NK-92 (cell line): ENCODE results near the gene AMPH.

Experiments used
- DNase-seq: peaks from one replicate; lab custom pipeline; 2025; ENCODE audit not compliant: unreplicated experiment; lab: John Stamatoyannopoulos, UW

The AMPH gene

DNA sequence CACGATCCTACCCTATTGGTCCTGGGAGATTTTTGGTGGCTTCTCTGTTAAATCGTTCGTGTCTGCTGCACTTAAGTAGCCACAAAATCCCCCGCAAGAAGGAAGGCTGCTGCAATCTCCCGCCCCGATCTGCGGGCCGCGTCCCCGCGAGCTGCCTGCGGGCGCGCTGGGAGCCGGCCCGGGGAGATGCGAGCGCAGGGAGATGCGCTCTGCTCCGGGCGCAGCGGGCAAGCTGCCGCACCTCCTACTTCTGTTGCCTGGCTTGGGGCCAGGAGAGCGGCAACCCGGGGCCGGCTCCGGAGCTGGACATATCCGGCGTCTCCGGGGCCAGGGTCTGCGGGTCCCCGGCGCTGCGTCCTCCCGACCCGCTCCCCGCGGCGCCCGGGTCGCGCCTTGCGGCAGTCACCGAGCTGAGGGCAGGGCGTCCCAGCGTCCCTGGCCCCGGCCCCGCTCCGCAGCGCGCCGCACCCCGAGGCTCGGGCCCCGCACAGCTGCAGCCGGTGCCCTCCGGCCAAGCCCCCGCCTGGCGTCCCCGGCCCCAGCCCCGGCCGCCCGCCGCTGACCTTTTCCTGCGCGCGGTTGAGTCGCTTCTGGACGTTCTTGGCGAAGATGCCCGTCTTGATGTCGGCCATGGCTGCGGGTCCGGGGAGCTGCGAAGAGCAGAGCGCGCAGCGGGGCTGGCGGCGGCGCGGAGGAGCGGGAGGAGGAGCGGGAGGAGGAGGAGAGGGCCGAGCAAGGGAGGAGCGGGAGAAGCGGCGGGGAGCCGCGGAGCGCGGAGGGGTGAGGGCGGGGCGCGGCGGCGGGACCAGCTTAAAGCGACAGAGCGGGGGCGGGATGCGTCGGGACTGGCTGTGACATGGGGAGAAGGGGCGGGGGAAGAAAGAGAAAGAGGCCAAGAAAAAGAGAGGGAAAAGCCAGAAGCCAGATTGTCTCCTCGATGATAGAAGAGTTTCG, at the start of gene AMPH:
AMPH (minus strand) TSS at position 654 of the 954 bp plus-strand sequence; CDS start at position 632, 22 bp downstream.
- no peak for DNase-seq

DNA sequence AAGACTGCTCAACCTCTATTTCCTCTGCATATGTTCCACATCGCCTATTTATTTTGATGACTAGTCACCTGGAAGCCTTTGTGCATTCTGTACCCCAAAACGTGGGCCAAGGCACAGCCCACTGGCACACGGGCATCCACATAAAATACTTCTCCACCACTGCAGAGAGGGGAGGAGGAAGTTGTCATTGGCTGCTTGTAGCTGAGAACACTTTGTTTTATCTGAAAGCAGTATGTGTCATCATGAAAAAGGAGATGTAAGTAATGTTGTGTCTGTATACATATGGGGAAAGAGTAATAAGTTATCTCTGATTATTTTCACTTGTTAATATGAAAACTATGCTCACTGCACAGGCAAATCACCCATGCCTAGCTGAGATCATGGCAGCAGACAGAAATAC, 48.2 kb upstream of the AMPH start:
- no peak for DNase-seq

DNA sequence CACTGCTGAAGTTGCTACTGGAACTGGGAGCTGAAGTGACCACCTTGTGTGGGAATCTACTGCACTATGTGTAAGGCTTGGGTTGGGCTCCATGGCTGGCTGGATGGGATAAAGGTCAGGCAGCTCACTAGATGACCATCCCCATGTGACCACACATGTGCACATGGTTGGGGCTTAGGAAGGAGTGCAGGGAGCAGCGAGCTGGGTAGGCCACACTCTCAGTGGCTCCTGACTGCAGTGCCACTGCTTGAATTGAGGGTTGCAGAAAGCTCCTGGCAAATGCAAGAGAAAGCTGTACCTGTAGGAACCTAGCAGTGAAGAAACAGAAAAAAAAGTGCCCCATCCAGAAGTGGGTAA, 47.5 kb upstream of the AMPH start:
- DNase-seq = no peak

DNA sequence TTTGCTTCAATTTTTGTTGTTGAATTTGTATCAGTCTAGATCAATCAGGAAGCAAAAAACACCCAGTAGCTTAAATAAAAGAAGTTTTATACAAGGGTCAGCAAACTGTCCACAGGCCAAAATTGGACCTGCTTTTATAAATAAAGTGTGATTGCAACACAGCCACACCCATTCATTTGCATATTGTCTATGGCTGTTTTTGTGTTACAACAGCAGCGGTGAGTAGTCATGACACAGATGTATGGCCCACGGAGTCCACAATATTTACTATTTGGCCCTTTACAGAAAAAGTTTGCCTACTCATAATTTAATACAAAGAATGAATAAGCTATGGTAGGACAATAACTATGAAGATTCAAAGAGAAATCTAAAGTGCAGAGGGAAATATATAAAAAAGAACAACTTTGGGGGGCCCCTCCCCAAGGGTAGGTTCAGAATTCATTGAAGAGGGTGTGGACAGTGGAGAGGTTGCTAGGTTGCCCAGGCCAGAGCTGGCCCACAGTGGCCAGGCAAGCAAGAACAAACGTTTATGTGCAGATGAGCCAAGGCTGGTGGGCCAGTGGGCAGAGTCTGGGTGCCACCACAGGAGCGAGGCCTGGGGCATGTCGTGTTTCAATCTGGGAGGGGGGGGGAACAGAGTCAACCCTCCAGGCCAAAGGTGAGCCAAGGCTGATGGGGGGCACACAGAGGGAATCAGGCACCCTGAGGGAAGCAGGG, 47.0 kb upstream of the AMPH start:
- DNase-seq = no peak

DNA sequence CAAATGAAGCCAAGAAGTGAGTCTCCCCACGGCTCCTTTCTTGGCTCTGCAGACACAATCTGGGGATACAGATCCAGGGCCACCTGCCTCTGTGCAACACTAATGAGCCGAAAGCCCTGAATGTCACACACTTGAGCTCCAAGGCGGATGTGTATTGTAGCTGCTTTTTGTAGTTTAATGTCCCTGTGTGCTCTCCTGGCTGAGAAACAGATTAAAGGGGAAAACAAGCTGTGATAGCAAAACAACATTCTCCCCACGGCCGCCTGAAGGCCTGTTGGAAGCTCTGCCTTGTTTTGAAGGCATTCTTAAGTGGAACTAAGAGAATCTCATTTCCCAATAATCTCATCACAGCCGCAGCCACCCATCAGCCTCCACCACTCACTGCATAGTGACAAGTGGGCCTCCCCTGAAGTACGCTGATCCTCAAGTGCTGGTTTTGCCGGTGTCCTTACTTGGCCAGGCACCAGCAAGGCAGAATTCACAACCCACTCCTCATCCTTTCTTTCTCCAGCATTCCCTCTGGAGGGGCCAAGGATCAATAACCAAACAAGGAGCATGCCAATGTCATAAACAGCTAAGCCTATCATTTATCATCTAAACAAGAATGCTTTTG, 44.4 kb upstream of the AMPH start:
- no peak for DNase-seq

DNA sequence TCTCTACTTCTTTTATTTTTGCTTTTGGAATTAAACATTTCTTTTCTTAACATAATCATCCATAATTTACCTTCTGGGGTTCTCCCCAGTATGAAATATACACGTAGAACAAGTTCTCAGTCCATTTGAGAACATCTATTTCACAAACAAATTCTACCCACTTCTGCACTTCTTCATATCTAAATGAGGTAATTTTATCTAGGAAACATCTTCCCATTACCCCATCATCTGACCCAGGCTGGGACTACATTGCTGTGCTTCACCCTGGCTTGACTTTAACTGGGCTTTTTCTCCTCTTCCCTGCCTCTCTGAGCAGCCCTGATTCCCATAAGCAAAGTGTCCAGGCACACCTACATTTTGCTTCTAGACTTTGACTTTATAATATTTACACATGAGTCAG, 43.3 kb upstream of the AMPH start:
- no peak for DNase-seq

DNA sequence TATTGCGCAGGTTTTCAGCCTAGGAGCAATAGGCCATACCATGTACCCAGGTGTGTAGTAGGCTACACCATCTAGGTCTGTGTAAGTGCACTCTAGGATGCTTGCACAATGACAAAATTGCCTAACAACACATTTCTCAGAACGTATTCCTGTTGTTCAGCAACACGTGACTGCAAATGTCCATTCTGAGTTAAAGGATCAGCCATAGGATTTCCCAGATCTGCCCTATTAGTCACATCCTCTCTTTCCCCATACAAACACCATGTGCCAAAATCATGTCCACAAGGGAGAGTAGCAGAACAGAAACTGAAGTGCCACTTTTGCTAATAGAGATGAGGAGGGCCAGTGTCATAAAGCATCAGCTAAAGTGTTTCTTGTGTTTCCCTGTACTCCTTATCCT, 42.6 kb upstream of the AMPH start:
- no peak for DNase-seq

DNA sequence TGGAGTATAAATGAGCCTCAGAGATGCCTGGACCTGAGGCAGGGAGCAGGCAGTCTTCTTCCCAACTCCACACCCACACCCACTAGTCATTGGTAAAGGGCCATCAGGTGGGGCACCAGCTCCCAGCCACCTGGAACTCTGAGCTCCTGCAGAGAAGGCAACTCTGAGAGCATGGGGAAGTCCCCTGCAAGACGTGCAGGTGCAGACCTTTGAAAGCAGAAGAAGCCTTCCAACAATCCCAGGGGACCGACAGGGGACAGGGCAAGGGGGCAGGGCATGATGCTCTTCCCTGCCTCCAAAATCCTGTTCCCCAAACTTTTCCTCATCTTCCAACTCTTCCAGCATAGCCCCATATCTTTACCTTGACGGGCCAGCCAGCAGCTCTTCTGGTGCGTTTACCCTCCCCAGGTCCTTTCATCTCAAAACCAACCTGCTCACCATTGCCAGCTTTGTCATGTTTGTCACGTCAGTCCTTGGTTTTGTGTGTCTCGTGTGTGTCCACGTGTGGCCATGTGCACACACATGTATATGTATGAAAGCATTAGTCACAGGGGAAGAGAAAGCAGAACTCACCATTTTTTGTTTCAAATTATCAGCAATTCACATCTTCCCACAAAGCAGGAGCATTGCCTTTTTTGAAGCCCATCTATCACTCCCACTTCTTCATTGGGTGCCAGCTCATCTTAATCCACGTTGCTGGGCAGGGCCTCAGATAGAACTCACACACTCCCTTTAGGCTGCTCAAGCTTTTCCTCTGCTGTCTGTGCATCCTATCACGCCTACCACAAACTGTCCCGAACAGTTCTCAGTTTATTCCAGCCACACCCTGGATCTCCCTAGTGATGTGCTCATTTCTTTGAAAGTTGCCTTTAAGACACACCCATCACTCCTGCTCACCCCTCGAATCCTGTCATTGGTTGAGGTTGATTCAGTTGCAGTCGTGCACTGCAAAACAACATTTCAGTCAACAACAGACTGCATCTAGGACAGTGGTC, 41.0 kb upstream of the AMPH start:
- no peak for DNase-seq

DNA sequence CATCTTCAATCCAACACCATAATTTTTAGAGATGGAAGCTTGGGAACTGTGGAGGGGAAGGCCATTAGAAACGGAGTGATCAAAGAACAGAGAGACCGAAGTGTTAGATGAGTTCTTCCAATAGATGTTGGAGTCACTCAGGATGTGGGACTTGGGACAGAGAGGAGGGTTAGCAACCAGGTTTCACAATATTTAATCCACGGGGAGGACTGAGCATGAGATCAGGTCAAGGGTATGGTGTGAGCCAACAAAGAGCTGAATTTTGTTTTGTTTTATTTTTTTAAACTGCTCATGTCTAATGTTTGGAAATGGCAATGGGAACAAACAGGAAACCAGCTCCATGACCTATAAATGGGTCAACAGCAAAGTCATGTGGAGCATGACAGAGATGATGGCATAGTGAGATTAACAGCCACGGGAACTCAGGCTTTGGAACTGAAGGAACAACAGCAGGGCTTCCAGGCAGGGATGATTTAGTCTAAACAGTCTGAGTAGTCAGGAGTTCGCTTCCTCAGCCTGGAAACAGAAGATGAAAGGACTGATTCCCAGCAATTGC, 38.9 kb upstream of the AMPH start:
- DNase-seq = no peak

DNA sequence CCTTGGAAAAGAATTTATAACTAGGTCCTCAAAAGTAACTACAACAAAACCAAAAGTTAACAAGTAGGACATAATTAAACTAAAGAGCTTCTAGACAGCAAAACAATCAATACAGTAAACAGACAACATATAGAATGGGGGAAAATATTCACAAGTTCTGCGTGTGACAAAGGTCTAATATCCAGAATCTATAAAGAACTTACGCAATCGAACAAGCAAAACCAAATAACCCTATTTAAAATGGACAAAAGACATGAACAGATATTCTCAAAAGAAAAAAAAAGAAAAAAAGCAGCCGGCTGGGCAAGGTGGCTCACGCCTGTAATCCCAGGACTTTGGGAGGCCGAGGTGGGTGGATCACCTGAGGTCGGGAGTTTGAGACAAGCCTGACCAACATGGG, 33.8 kb upstream of the AMPH start:
- DNase-seq = no peak

DNA sequence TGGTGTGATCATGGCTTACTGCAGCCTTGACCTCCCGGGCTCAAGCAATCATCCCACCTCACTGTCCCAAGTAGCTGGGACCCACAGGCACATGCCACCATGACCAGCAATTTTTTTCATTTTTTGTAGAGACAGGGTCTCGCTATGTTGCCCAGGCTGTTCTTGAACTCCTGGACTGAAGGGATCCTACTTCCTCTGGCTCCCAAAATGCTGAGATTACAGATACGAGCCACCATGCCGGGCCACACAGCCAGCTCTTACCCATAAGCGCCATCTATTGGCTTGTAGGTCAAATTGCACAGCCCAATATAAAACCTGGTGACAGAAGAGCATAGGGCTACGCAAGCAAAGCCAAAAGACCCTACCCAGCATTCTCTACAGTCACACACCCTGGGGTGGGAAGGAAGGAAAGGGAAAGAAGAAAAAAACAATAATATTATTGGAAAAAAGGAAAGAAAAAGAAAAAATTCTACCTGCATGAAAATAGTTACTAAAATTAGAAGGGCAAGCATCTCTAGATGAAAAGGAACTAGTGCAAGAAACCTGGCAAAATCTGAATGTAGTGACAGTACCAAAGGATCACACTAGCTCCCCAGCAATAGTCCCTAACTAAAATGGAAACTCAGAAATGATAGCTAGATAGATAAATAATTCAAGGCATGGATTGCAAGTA, 29.4 kb upstream of the AMPH start:
- no peak for DNase-seq

DNA sequence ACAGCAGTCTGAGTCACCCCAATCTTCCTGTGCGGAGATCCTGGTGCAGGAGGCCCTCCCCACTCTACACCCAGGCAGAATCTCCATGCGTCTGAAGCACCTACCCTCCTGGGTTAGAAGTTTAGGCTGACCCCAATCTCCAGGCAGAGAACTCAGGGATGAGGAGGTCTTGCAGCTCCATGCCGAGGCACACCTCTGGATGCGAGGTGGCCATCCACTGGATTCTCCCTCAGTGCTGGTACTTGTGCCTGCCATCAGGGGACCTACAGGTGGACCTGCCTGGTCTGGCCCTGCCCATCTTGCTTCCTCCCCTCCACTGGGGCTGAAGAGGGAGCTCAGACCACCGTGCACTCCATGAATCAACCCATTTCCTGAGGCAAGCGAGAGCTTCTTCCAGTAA, 28.8 kb upstream of the AMPH start:
- DNase-seq = no peak

DNA sequence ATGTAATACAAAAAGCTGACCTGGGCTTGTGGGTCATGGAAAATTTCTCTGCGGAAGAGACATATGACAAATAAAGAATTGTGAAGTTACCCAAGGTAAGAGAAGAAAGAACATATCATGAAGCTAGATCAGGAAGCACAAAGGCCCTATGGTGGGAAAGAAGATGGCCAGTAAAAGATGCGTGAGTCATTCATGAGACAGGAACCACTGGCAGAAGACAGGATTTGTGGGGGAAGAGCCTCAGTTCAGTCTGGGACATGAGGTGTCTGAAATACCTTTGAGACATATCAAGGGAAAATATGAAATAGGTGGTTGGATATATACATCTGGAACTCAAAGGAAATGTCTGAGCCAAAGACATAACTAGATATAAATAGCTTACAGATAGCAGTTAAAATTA, 27.7 kb upstream of the AMPH start:
- DNase-seq = no peak

DNA sequence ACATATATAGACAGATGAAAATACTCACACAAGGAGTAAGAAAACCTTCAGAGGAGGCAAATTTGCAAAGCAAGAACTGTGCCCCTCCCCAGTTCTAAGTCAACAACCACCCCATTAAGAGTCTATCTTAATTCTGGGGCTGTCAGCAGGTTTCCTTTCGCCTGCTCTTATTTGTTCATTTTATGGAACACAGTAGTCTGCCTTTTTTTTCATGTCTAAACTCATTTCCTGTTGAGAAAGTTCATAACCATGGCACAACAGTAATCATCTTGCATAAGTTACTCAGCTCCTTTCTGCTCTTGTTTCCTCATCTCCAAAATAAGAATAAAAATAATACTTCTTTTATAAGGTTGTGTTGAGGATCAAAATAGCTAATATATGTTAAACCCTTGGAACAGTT, 25.8 kb upstream of the AMPH start:
- no peak for DNase-seq

DNA sequence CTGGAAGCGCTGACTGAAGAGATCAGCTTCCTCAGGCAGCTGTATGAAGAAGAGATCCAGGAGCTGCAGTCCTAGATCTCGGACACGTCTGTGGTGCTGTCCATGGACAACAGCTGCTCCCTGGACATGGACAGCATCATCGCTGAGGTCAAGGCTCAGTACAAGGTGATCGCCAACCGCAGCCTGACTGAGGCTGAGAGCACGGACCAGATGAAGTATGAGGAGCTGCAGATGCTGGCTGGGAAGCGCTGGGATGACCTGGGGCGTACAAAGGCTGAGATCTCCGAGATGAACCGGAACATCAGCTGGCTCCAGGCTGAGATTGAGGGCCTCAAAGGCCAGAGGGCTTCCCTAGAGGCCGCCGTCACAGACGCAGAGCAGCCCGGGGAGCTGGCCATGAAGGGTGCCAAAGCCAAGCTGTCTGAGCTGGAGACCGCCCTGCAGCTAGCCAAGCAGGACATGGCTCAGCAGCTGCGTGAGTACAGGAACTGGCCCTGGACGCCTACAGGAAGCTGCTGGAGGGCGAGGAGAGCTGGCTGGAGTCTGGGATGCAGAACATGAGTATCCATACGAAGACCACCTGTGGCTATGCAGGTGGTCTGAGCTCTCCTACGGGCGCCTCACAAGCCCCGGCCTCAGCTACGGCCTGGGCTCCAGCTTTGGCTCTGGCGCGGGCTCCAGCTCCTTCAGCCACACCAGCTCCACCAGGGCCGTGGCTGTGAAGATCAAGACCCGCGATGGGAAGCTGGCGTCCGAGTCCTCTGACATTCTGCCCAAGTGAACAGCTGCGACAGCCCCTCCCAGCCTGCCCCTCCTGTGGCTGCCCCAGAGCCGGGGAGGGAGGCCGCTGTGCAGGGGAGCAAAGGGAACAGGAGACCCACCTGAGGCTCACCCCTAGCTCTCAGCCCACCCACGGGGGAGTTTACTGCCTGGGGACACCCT, 24.9 kb upstream of the AMPH start:
- DNase-seq = no peak

DNA sequence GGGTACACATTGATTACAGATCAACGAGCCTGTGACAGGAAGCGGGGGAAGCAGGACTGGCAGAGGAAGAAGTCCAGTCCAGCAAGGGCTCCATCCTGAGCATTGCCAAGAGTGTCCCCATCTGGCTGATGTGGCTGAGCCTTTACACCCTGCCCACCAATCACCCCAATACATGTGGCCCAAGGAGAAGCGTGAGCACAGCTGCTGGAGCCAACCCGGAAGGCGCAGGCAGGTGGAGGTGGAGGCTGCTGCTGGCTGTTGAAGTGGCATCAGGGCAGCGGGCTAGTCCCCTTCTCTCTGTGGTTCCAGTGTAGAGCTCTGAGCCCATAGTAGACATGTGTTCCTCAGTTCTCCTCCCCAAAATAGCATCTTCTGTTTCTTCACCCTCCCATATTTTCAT, 6.8 kb upstream of the AMPH start:
- no peak for DNase-seq

DNA sequence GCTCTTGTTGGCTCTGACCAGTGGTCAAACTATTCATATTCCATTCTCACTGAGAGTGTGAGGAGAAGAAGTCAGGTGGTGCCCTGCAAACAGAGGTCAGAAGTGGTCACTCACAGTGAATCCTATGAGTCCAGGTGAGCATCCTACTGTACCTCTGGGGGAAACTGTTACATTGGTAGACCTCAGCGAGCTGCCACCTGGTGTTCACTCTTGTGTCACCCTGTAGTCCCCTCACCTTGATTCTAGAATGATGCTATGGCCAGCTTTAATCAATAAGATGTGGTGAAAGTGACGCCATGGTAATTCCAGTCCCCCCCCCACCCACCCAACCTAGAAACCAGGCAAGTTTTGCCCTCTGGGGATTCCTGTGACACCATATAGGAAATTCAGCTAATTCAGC, 1.2 kb upstream of the AMPH start:
- DNase-seq = no peak

DNA sequence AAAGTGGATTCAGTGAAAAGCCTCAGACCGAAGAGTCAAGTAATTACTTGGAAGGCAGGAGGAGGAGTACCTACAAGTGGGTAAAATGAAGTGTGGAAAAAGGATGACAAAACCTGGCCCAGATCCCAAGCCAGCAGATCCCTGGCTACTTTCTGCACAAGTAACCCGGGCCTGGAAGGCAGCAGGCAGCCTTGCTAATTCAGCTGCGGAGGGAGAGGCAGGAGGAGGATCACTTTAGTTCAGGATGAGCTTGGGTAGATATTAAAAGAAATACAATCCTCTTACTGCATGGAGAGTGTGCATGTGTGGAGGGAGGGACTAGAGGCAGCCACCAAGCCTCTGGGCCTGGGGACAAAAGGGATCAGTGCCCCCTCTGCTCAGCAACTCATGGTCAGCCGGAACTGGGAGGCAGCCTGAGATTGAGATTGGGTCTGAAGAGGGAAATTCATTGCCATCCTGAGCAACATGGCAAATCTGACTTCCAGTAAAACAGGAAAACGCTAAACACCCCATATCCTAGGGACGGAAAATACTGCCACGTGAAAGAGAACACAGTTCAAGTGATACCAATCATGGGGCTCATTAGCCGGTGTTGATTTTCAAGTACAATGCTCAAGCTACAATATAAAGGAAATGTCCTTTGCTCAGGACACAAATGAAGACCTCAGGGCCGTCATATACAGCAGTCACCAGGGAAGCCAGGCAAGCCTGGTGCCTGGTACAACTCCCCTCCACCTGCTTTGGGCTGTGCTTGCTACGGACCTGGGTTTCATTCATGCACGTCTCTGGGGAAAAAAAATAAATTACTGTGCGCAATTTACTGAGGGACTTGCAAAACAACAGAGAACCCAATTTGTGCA, 1.3 kb downstream of the AMPH start:
- DNase-seq = no peak
